Activated CD4-positive, alpha-beta T cell treated with anti-CD3 and anti-CD28 coated beads for 36 hours (primary cell): ENCODE data around the gene PTTG1IP2. TPM values are rescaled to one million over a fixed set of nuclear protein-coding genes. Genes with fewer than 3 reads are reported as not detected.
"Not testable (repeated sequence)": the region's sequence is repeated elsewhere in the genome, so short reads cannot be mapped to it uniquely, and the experiment has no call there.

Experiments used
- ATAC-seq: fragments of 200-7000 bp; cut with Tn5 transposase; one replicate; pipeline ENCODE4 v1.10.0; 2021; ENCODE audit warnings: mild to moderate bottlenecking, moderate library complexity
- CTCF ChIA-PET: fragments of 350-600 bp; sonication (Branson Sonifier 250); formaldehyde crosslinking; loops from one replicate; lab custom pipeline; 2021; ENCODE audit warnings: antibody characterized with exemption; lab: Charles Lee
- POLR2A ChIA-PET: fragments of 350-600 bp; sonication (Branson Sonifier 250); formaldehyde crosslinking; loops from one replicate; lab custom pipeline; 2021; ENCODE audit warnings: antibody characterized with exemption, inconsistent platforms; lab: Charles Lee
- DNase-seq: peaks from one replicate; pipeline ENCODE4 v3.0.0-alpha.2; 2020
- H3K27ac Mint-ChIP-seq: one replicate; pipeline ENCODE4 v1.8.0; 2021; ENCODE audit warnings: mixed read lengths
- H3K27me3 Mint-ChIP-seq: one replicate; pipeline ENCODE4 v1.8.0; 2021; ENCODE audit warnings: mixed read lengths
- H3K36me3 Mint-ChIP-seq: one replicate; pipeline ENCODE4 v1.8.0; 2021; ENCODE audit warnings: low read depth, mixed read lengths
- H3K4me1 Mint-ChIP-seq: one replicate; pipeline ENCODE4 v1.8.0; 2021; ENCODE audit warnings: mixed read lengths
- H3K4me3 Mint-ChIP-seq: one replicate; pipeline ENCODE4 v1.8.0; 2021; ENCODE audit warnings: mild to moderate bottlenecking, moderate library complexity, mixed read lengths
- H3K9me3 Mint-ChIP-seq: one replicate; pipeline ENCODE4 v1.8.0; 2021; ENCODE audit warnings: low read depth, mixed read lengths
- intact Hi-C, 2 experiments: fragments of 100-400 bp; cut with DNase I in 1 of 2; cut with micrococcal nuclease in 1 of 2; formaldehyde crosslinking; loops; one replicate each; pipeline versions ENCODE4 v1.14.2 to v1.15.1; 2022 to 2024; cut with DNase I, micrococcal nuclease
- total RNA-seq, 2 experiments: library from RNA; stranded (reverse); gene quantifications; one replicate each; pipeline ENCODE4 v1.2.3, GENCODE V29; 2021

Gene PTTG1IP2
- total RNA-seq, 2 experiments from 2014 or later = not detected

DNA sequence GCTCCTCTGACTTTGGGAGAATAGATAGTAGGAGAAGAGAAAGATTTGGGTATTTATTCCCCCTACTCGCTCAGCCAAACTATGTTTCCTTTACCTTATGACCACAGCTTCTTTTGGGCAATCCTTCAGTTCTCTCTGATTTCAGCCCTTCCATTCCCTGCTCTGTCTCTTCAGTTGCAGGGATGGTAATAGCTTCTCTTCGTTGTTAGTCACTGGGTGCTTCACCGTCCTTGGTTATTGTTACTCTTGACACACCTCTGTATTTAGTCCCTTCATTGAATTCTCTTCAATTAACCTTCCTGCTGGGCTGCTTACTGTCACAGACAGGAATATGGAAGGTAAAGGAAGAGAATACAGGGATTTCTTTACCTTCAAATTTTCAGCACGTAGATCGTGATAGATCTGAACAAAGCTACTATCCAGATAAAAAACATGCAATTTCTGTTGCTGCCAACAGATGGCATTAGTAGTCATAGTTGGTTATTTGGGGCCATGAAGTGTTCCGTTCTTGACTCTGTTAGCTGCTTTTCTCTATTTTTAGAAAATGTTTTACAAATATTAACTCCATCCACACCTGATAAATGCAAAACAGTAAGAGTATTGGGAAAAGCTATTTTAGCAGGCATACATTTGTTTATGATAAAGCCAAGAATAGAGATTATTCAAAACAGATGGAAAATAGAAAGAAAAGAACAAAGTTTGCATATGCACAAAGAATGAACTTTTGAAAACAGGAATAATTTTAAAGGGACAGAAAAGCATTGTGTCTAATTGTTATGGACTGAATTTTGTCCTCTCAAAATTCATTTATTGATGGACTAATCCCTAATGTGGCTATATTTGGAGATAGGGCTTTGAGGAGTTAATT, 14.0 kb upstream of the PTTG1IP2 start:
- intact Hi-C loops = loop anchor here (1.0 to 5.0 kb wide), 5 partner anchors 65 to 579 kb away; no protein-coding TSS in a partner anchor
- Mint-ChIP-seq H3K9me3 (no peaks in the 10 kb centered on the region), H3K4me3 (no peak overlapping the region), H3K36me3 (no peaks in the 10 kb centered on the region), H3K27me3 (peaks cover 16% of the 10 kb centered on the region), H3K4me1 (peaks cover 6% of the 10 kb centered on the region), H3K27ac (no peak overlapping the region)
- POLR2A ChIA-PET = interaction anchor here (0.6 kb wide), 1 partner anchor 12 kb away, joined by 3 read pairs; no protein-coding TSS in a partner anchor
- CTCF ChIA-PET = interaction anchor here (0.7 to 2.8 kb wide), 23 partner anchors 8 to 581 kb away, joined by 3 to 29 read pairs (median 4); no protein-coding TSS in a partner anchor
- ATAC-seq (peak; percentile 64), DNase-seq (no peak)

DNA sequence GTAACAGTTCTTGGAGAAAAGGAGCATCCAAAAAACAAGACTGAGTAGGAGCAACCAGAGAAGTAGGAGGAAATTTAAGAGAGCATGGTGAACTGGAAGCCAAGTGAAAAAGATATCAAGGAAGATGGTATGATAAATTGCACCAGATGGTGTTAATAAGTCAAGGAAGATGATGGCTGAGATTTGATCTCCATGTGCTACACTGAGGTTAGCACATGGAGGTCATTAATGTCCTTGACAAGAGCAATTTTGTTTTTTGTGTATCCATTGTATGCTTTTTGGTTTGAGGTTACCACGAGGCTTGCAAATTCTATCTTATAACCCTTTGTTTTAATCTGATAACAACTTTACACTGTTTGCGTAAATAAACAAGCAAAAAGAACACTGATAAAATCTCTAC, 11.3 kb upstream of the PTTG1IP2 start:
- POLR2A ChIA-PET = no interaction called here
- H3K36me3 Mint-ChIP-seq = no peaks in the 10 kb centered on the region
- H3K27ac Mint-ChIP-seq = no peak overlapping the region
- H3K27me3 Mint-ChIP-seq = peaks cover 16% of the 10 kb centered on the region
- no peak overlapping the region for H3K4me3 Mint-ChIP-seq
- ATAC-seq (no peak), DNase-seq (no peak)
- no peaks in the 10 kb centered on the region for H3K9me3 Mint-ChIP-seq
- CTCF ChIA-PET = no interaction called here
- H3K4me1 Mint-ChIP-seq = peaks cover 8% of the 10 kb centered on the region
- intact Hi-C loops = loop anchor here in 1 of 2 experiments (5.0 kb wide), 1 partner anchor 574 kb away; no protein-coding TSS in a partner anchor

- H3K9me3 Mint-ChIP-seq = peaks cover 13% of the 10 kb centered on the region
- peaks cover 15% of the 10 kb centered on the region for H3K4me1 Mint-ChIP-seq
- CTCF ChIA-PET = no interaction called here
- H3K27me3 Mint-ChIP-seq = peaks cover 14% of the 10 kb centered on the region
- POLR2A ChIA-PET = no interaction called here
- H3K36me3 Mint-ChIP-seq = peaks cover 10% of the 10 kb centered on the region
- intact Hi-C loops = loop anchor here in 1 of 2 experiments (5.0 kb wide), 1 partner anchor 572 kb away; no protein-coding TSS in a partner anchor
- H3K4me3 Mint-ChIP-seq = no peak overlapping the region
- DNase-seq (no peak), ATAC-seq (no peak)
- H3K27ac Mint-ChIP-seq = no peak overlapping the region
Measured at GRCh38 chr7:90459888-90460287, 9.6 kb upstream of the PTTG1IP2 start.

- Mint-ChIP-seq H3K36me3 (peaks cover 13% of the 10 kb centered on the region), H3K4me3 (no peak overlapping the region), H3K9me3 (peaks cover 22% of the 10 kb centered on the region), H3K27ac (no peak overlapping the region), H3K4me1 (peaks cover 10% of the 10 kb centered on the region), H3K27me3 (peaks cover 4% of the 10 kb centered on the region)
- ChIA-PET CTCF (no interaction called here), POLR2A (no interaction called here)
- intact Hi-C loops = no loop called here
- ATAC-seq = peak; percentile 16
- no peak for DNase-seq
Measured at GRCh38 chr7:90461219-90461618, 8.2 kb upstream of the PTTG1IP2 start.

DNA sequence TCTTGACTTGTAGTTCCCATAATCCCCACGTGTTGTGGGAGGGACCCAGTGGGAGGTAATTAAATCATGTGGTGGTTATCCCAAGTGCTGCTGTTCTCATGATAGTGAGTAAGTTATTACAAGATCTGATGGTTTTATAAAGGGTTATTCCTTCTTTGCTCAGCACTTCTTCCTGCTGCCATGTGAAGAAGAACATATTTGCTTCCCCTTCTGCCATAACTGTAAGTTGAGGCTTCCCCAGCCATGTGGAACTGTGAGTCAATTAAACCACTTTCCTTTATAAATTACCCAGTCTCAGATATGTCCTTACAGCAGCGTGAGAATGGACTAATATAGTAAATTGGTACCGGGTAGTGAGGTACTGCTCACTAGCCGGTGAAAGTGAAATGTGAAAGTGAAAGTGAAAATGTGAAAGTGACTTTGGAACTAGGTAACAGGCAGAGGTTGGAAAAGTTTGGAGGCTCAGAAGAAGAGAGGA, 6.2 kb upstream of the PTTG1IP2 start:
- H3K27ac Mint-ChIP-seq = peak overlapping the region; percentile 16
- H3K36me3 Mint-ChIP-seq = peaks cover 13% of the 10 kb centered on the region
- intact Hi-C loops, H3K4me1 Mint-ChIP-seq, H3K27me3 Mint-ChIP-seq, CTCF ChIA-PET, DNase-seq, POLR2A ChIA-PET: not testable (repeated sequence)
- H3K4me3 Mint-ChIP-seq = peak overlapping the region; percentile 30
- H3K9me3 Mint-ChIP-seq = peaks cover 22% of the 10 kb centered on the region
- peak; percentile 68 for ATAC-seq

GRCh38 chr7:90465816-90466215, 3.6 kb upstream of the PTTG1IP2 start:
- DNase-seq (no peak), ATAC-seq (no peak)
- Mint-ChIP-seq H3K9me3 (peaks cover 22% of the 10 kb centered on the region), H3K27me3 (peaks cover 2% of the 10 kb centered on the region), H3K4me1 (peaks cover 10% of the 10 kb centered on the region), H3K27ac (no peak overlapping the region), H3K4me3 (no peak overlapping the region), H3K36me3 (peaks cover 13% of the 10 kb centered on the region)
- intact Hi-C loops = no loop called here
- ChIA-PET CTCF (interaction anchor here (2.4 kb wide), 1 partner anchor 10 kb away, joined by 12 read pairs; no protein-coding TSS in a partner anchor), POLR2A (no interaction called here)

- intact Hi-C loops = no loop called here
- DNase-seq = no peak
Measured at GRCh38 chr7:90472805-90473540, 3.5 kb downstream of the PTTG1IP2 start.

DNA sequence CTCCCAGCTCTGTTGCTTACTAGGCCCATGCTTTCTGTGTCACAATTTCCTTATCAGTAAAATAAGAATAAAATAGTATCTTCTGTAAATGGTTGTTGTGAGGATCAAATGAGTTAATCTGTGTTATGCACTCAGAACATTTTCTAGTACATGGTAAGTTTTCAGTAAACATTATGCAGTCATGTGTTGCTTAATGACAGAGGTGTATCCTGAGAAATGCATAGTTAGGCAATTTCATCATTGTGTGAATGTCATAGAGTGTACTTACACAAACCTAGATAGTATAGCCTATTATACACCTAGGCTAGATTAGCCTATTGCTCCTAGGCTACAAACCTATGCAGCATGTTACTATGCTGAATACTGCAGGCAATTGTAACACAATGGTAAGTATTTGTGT, 4.4 kb downstream of the PTTG1IP2 start:
- intact Hi-C loops = no loop called here
- DNase-seq = no peak
- Mint-ChIP-seq H3K4me1 (no peaks in the 10 kb centered on the region), H3K27me3 (peaks cover 15% of the 10 kb centered on the region), H3K4me3 (no peak overlapping the region), H3K27ac (no peak overlapping the region), H3K9me3 (no peaks in the 10 kb centered on the region), H3K36me3 (no peaks in the 10 kb centered on the region)
- ATAC-seq = no peak
- ChIA-PET POLR2A (no interaction called here), CTCF (no interaction called here)

More at GRCh38 chr7:90472805-90473540, 3.5 kb downstream of the PTTG1IP2 start:
- no peak for ATAC-seq
- H3K36me3 Mint-ChIP-seq = no peaks in the 10 kb centered on the region
- POLR2A ChIA-PET = no interaction called here
- no peaks in the 10 kb centered on the region for H3K9me3 Mint-ChIP-seq
- peaks cover 15% of the 10 kb centered on the region for H3K27me3 Mint-ChIP-seq
- H3K4me3 Mint-ChIP-seq = no peak overlapping the region
- H3K4me1 Mint-ChIP-seq = no peaks in the 10 kb centered on the region
- no peak overlapping the region for H3K27ac Mint-ChIP-seq
- CTCF ChIA-PET = interaction anchor here (1.1 kb wide), 1 partner anchor 319 kb away, joined by 3 read pairs; the partner anchor contains the start of gene STEAP1

- intact Hi-C loops = no loop called here
- CTCF ChIA-PET = no interaction called here
- POLR2A ChIA-PET = no interaction called here
Measured at GRCh38 chr7:90474284-90475210, 5.1 kb downstream of the PTTG1IP2 start.

DNA sequence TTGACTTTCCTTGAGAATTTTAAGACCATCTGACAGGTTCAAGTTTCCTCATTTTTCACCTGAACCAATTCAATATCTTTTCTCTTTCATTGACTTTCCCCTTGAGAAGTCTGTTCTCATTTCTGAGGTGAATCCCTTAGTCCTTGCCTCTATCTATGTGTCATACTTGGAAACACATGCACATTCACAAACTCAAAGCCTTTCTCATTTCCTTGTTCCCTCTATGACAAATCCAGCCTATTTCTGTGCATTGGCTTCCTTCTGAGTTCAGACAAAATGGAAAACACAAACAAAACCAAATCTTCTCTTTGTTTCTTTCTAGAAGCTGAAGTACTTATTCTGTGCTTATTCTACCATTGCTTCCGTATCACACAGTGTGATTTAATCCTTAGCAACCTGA, 13.8 kb downstream of the PTTG1IP2 start:
- ChIA-PET POLR2A (no interaction called here), CTCF (no interaction called here)
- DNase-seq (no peak), ATAC-seq (no peak)
- H3K36me3 Mint-ChIP-seq = no peaks in the 10 kb centered on the region
- intact Hi-C loops = no loop called here
- H3K27me3 Mint-ChIP-seq = peaks cover 12% of the 10 kb centered on the region
- no peaks in the 10 kb centered on the region for H3K9me3 Mint-ChIP-seq
- H3K27ac Mint-ChIP-seq = no peak overlapping the region
- H3K4me3 Mint-ChIP-seq = no peak overlapping the region
- H3K4me1 Mint-ChIP-seq = no peaks in the 10 kb centered on the region

More at GRCh38 chr7:90474284-90475210, 5.1 kb downstream of the PTTG1IP2 start:
- H3K4me1 Mint-ChIP-seq = no peaks in the 10 kb centered on the region
- ATAC-seq (no peak), DNase-seq (no peak)
- H3K36me3 Mint-ChIP-seq = no peaks in the 10 kb centered on the region
- H3K27me3 Mint-ChIP-seq = peaks cover 15% of the 10 kb centered on the region
- H3K27ac Mint-ChIP-seq = no peak overlapping the region
- no peak overlapping the region for H3K4me3 Mint-ChIP-seq
- H3K9me3 Mint-ChIP-seq = no peaks in the 10 kb centered on the region
